Cardiac fibroblast (primary cell): Measurements from ENCODE around the gene HDAC4.
A peak's percentile ranks its signal among the peaks of the same experiment; 100 is the strongest.

Experiments
- DNase-seq, 2 donors: peaks; one replicate each; pipeline versions ENCODE4 v3.0.0 to v3.0.0-alpha.2; 2010; ENCODE audit warnings: low read depth in 2 of 2
- H3K4me3 ChIP-seq, 2 donors: replicated peaks in 1 of 2; 1 replicate in 1 of 2; 2 replicates in 1 of 2; pipeline ENCODE4 v1.5.1; 2011; ENCODE audit warnings: low read depth in 2 of 2, low read length in 2 of 2, mild to moderate bottlenecking in 2 of 2, moderate library complexity in 1 of 2
- CTCF ChIP-seq: IDR thresholded peaks from one replicate; pipeline ENCODE4 v1.5.1; 2011; ENCODE audit warnings: low read depth, mild to moderate bottlenecking, low read length, inconsistent platforms

The HDAC4 gene

GRCh38 chr2:239393941-239394340 is 6.9 kb downstream of the HDAC4 start:
- no peak overlapping the region for H3K4me3 ChIP-seq
- DNase-seq = peak; percentile 34 to 42
- TF ChIP-seq CTCF = no peak

GRCh38 chr2:239393388-239393940 is 7.4 kb downstream of the HDAC4 start:
- H3K4me3 ChIP-seq = no peak overlapping the region
- TF ChIP-seq CTCF = no peak
- DNase-seq = peak; percentile 37 to 41

GRCh38 chr2:239392688-239393387 is 8.0 kb downstream of the HDAC4 start:
- no peak for TF ChIP-seq CTCF
- no peak overlapping the region for H3K4me3 ChIP-seq
- DNase-seq = no peak

- no peak overlapping the region for H3K4me3 ChIP-seq
- DNase-seq = no peak
- TF ChIP-seq CTCF = no peak
Measured at GRCh38 chr2:239392072-239392357, 8.8 kb downstream of the HDAC4 start.

- no peak overlapping the region for H3K4me3 ChIP-seq
- TF ChIP-seq CTCF = no peak
- DNase-seq = no peak
Measured at GRCh38 chr2:239391286-239392071, 9.3 kb downstream of the HDAC4 start.

GRCh38 chr2:239390546-239391285 is 10.1 kb downstream of the HDAC4 start:
- no peak for TF ChIP-seq CTCF
- DNase-seq = no peak
- no peak overlapping the region for H3K4me3 ChIP-seq
